PFSK-1 (cell line): Measurements from ENCODE around the gene BRME1.

Experiments
- FOXP2 ChIP-seq: optimal IDR thresholded peaks from 2 replicates; pipeline ENCODE3; 2011; ENCODE audit warnings: borderline replicate concordance, control low read depth, inconsistent platforms; ENCODE audit not compliant: insufficient read depth; ENCODE audit errors: extremely low read length, extremely low read depth
- POLR2AphosphoS5 ChIP-seq: IDR thresholded peaks from 2 replicates; pipeline ENCODE4 v1.6.1; 2012; ENCODE audit warnings: low read depth, mild to moderate bottlenecking, control low read depth, low read length, moderate library complexity
- REST ChIP-seq, 2 experiments: IDR thresholded peaks; 2 replicates each; pipeline versions ENCODE4 v1.6.1 to v1.8.0; 2011 to 2012; ENCODE audit warnings: low read depth in 2 of 2, low read length in 2 of 2, control low read depth in 1 of 2, inconsistent platforms in 1 of 2, mild to moderate bottlenecking in 1 of 2, moderate library complexity in 1 of 2; ENCODE audit not compliant: insufficient read depth in 1 of 2
- SIN3A ChIP-seq: IDR thresholded peaks from 2 replicates; pipeline ENCODE4 v1.6.1; 2012; ENCODE audit warnings: mild to moderate bottlenecking, low read length, moderate library complexity, borderline replicate concordance; ENCODE audit not compliant: insufficient read depth
- TAF1 ChIP-seq: IDR thresholded peaks from 2 replicates; pipeline ENCODE4 v1.6.1; 2012; ENCODE audit warnings: low read length, control low read depth, borderline replicate concordance; ENCODE audit not compliant: insufficient read depth

GRCh38 chr19:13906521-13906904 is 596 bp upstream of the BRME1 start:
- TF ChIP-seq POLR2AphosphoS5 (no peak), REST (IDR thresholded peaks at IDR 0.05; ENCODE audit: insufficient read depth in 1 of 2, low read depth in 2 of 2, low read length in 2 of 2) (no peak), TAF1 (no peak), SIN3A (no peak), FOXP2 (no peak)
